ENCODE results near the gene F2. TPM values are rescaled to one million over a fixed set of nuclear protein-coding genes. Genes with fewer than 3 reads are reported as not detected.

The F2 gene
- total RNA-seq, 4 donors from 2014 or later: 0.41 to 0.48 TPM; not detected in 2

- no peak for DNase-seq
- Histone ChIP-seq H3K4me3 (no peak overlapping the region), H3K27ac (no peak overlapping the region), H3K9me3 (no peaks in the 10 kb centered on the region), H3K27me3 (no peaks in the 10 kb centered on the region), H3K4me1 (no peaks in the 10 kb centered on the region), H3K36me3 (no peaks in the 10 kb centered on the region)
- TF ChIP-seq POLR2A (IDR thresholded peaks at IDR 0.05): no peak
- no peak for TF ChIP-seq POLR2AphosphoS5 (IDR thresholded peaks at IDR 0.05)
- no peak for TF ChIP-seq CTCF (IDR thresholded peaks at IDR 0.05)
- in situ Hi-C loops (cut with MboI; ENCODE audit: low pct_ligation_motif_present in 1 of 4, low pct_unique_long_range_greater_than_20kb in 1 of 4, low sequenced_read_pairs in 3 of 4) (no loop called here), intact Hi-C loops (cut with DNase I; ENCODE audit: low total_unique reads) (loop anchor here (5.0 kb wide), 1 partner anchor 443 kb away; no protein-coding TSS in a partner anchor)
- 62 to 87% methylated on average over 5 to 24 of the region's 24 CpGs for WGBS, 2 donors (ENCODE audit: low coverage in 1 of 2)
Measured at GRCh38 chr11:46729110-46730027, 10.4 kb downstream of the F2 start.

- no peak for TF ChIP-seq CTCF (IDR thresholded peaks at IDR 0.05)
- no peak for TF ChIP-seq POLR2A (IDR thresholded peaks at IDR 0.05)
- no peak for TF ChIP-seq EP300 (IDR thresholded peaks at IDR 0.05; ENCODE audit: low read depth)
- TF ChIP-seq POLR2AphosphoS5 (IDR thresholded peaks at IDR 0.05): no peak
- Histone ChIP-seq H3K4me1 (peaks cover 0 to 3% (median 0%) of the 10 kb centered on the region in 4 donors), H3K9me3 (no peaks in the 10 kb centered on the region), H3K27ac (no peak overlapping the region), H3K36me3 (no peaks in the 10 kb centered on the region), H3K27me3 (no peaks in the 10 kb centered on the region), H3K4me3 (no peak overlapping the region)
- 84 to 87% methylated on average over 4 of the region's 4 CpGs for WGBS, 2 donors (ENCODE audit: low coverage in 1 of 2)
- intact Hi-C loops (cut with DNase I; ENCODE audit: low total_unique reads) (loop anchor here (5.0 kb wide), 1 partner anchor 441 kb away; no protein-coding TSS in a partner anchor), in situ Hi-C loops (cut with MboI; ENCODE audit: low pct_ligation_motif_present in 1 of 4, low pct_unique_long_range_greater_than_20kb in 1 of 4, low sequenced_read_pairs in 3 of 4) (no loop called here)
- DNase-seq: no peak
Measured at GRCh38 chr11:46731545-46731944, 12.5 kb downstream of the F2 start.

- Histone ChIP-seq H3K9me3 (no peaks in the 10 kb centered on the region), H3K27ac (no peak overlapping the region), H3K4me3 (no peak overlapping the region), H3K36me3 (no peaks in the 10 kb centered on the region), H3K27me3 (no peaks in the 10 kb centered on the region), H3K4me1 (peaks cover 0 to 7% (median 0%) of the 10 kb centered on the region in 4 donors)
- 77 to 86% methylated on average over 1 of the region's 1 CpG for WGBS, 2 donors (ENCODE audit: low coverage in 1 of 2)
- TF ChIP-seq CTCF (IDR thresholded peaks at IDR 0.05): no peak
- in situ Hi-C loops (cut with MboI; ENCODE audit: low pct_ligation_motif_present in 1 of 4, low pct_unique_long_range_greater_than_20kb in 1 of 4, low sequenced_read_pairs in 3 of 4): no loop called here
- DNase-seq: no peak
- intact Hi-C loops (cut with DNase I; ENCODE audit: low total_unique reads): loop anchor here (5.0 kb wide), 1 partner anchor 439 kb away; no protein-coding TSS in a partner anchor
Measured at GRCh38 chr11:46733234-46733633, 14.2 kb downstream of the F2 start.

- no peak for DNase-seq
- H3K4me3 ChIP-seq: no peak overlapping the region
- H3K36me3 ChIP-seq: peaks cover 0 to 4% (median 0%) of the 10 kb centered on the region in 4 donors
- H3K27ac ChIP-seq: no peak overlapping the region
- WGBS, 2 donors (ENCODE audit: low coverage in 1 of 2): 82 to 94% methylated on average over 5 to 7 of the region's 7 CpGs
- H3K27me3 ChIP-seq: no peaks in the 10 kb centered on the region
- no peaks in the 10 kb centered on the region for H3K9me3 ChIP-seq
- TF ChIP-seq POLR2AphosphoS5 (IDR thresholded peaks at IDR 0.05) (no peak), CTCF (IDR thresholded peaks at IDR 0.05) (no peak), EP300 (IDR thresholded peaks at IDR 0.05; ENCODE audit: low read depth) (no peak), POLR2A (IDR thresholded peaks at IDR 0.05) (no peak)
- H3K4me1 ChIP-seq: peaks cover 0 to 7% (median 0%) of the 10 kb centered on the region in 4 donors
- in situ Hi-C loops (cut with MboI; ENCODE audit: low pct_ligation_motif_present in 1 of 4, low pct_unique_long_range_greater_than_20kb in 1 of 4, low sequenced_read_pairs in 3 of 4): no loop called here
- intact Hi-C loops (cut with DNase I; ENCODE audit: low total_unique reads): no loop called here
Measured at GRCh38 chr11:46736146-46736545, 17.1 kb downstream of the F2 start.

Measured in transverse colon (tissue), 4 donors.